K562 (cell line): ENCODE data around the gene ATP6V1G1. TPM values are rescaled to one million over a fixed set of nuclear protein-coding genes. Genes with fewer than 3 reads are reported as not detected.

Experiments
- ATAC-seq: fragments of 200-7000 bp; cut with Tn5 transposase; 3 replicates; pipeline ENCODE4 v1.9.1; 2020; ENCODE audit warnings: moderate library complexity
- BruUV-seq: library from RNA; stranded (reverse); fragments of 400-500 nt; replicated peaks from 2 replicates; lab custom pipeline; 2021; lab: Mats Ljungman, UMichigan
- CTCF ChIA-PET: fragments of 300-600 bp; formaldehyde crosslinking; extraction: SDS; loops from one replicate; lab custom pipeline; 2021; ENCODE audit warnings: low intra/inter-chr PET ratio; lab: Yijun Ruan, JAX
- POLR2A ChIA-PET: fragments of 300-600, 350-650 bp; sonication (Branson Sonifier 250); formaldehyde crosslinking; extraction: SDS; loops from one replicate; lab custom pipeline; 2021; ENCODE audit warnings: antibody characterized with exemption, inconsistent platforms; lab: Yijun Ruan, JAX
- DNase-seq, 4 experiments: peaks; one replicate each; pipeline versions ENCODE4 v3.0.0 to v3.0.0-alpha.2; 2011 to 2018; ENCODE audit warnings: low spot score in 3 of 4, mixed read lengths in 3 of 4; ENCODE audit errors: extremely low read depth in 1 of 4
- FAIRE-seq: peaks from 2 replicates; lab custom pipeline; 2011; peaks lifted over from hg19 to GRCh38; lab: Jason Lieb, UNC
- H2AFZ ChIP-seq: 2 replicates; pipeline ENCODE4 v1.6.0; 2011; ENCODE audit warnings: low read depth, low read length, control low read depth, inconsistent platforms
- H3K27ac ChIP-seq: fragments of 200-600 bp; 3 replicates; pipeline ENCODE4 v1.8.0; 2011; ENCODE audit warnings: low read depth, mild to moderate bottlenecking, control low read depth, inconsistent platforms, low read length, moderate library complexity, mixed read lengths; ENCODE audit errors: extremely low read depth
- H3K27me3 ChIP-seq, 2 experiments: fragments of 300-600 bp in 1 of 2; 2 replicates in 1 of 2; 3 replicates in 1 of 2; pipeline versions ENCODE4 v1.6.0 to v1.8.0; 2011; ENCODE audit warnings: inconsistent platforms in 2 of 2, low read length in 2 of 2, mild to moderate bottlenecking in 1 of 2, mixed read lengths in 1 of 2, moderate library complexity in 1 of 2; ENCODE audit not compliant: control insufficient read depth in 2 of 2, insufficient read depth in 2 of 2
- H3K36me3 ChIP-seq: fragments of 300-600 bp; 3 replicates; pipeline ENCODE4 v1.8.0; 2011; ENCODE audit warnings: mild to moderate bottlenecking, low read length, inconsistent platforms; ENCODE audit not compliant: control insufficient read depth, insufficient read depth
- H3K4me1 ChIP-seq, 2 experiments: fragments of 200-600 bp in 1 of 2; replicated peaks in 1 of 2; 2 replicates in 1 of 2; 3 replicates in 1 of 2; pipeline versions ENCODE4 v1.5.1 to v1.8.0; 2011; ENCODE audit warnings: inconsistent platforms in 2 of 2, low read length in 2 of 2, mild to moderate bottlenecking in 1 of 2, mixed read lengths in 1 of 2, moderate library complexity in 1 of 2; ENCODE audit not compliant: control insufficient read depth in 2 of 2, insufficient read depth in 2 of 2
- H3K4me2 ChIP-seq: 2 replicates; pipeline ENCODE4 v1.6.1; 2011; ENCODE audit warnings: low read length, control low read depth, inconsistent platforms, mixed read lengths; ENCODE audit not compliant: insufficient read depth
- H3K4me3 ChIP-seq: fragments of 200-600 bp; sonication (generic), shearing (Covaris generic); 2 replicates; pipeline ENCODE4 v1.5.1; 2016; ENCODE audit warnings: control low read depth, inconsistent platforms
- H3K79me2 ChIP-seq: fragments of 200-600 bp; 3 replicates; pipeline ENCODE4 v1.8.0; 2011; ENCODE audit warnings: low read length, inconsistent platforms; ENCODE audit not compliant: control insufficient read depth, insufficient read depth
- H3K9ac ChIP-seq, 2 experiments: 2 replicates each; pipeline versions ENCODE4 v1.6.0 to v1.6.1; 2011; ENCODE audit warnings: low read depth in 2 of 2, low read length in 2 of 2, control low read depth in 1 of 2, inconsistent platforms in 1 of 2, mild to moderate bottlenecking in 1 of 2, mixed read lengths in 1 of 2; ENCODE audit not compliant: insufficient read depth in 1 of 2
- H3K9me1 ChIP-seq: one replicate; pipeline ENCODE4 v1.6.0; 2011; ENCODE audit warnings: inconsistent platforms, mild to moderate bottlenecking, low read length, moderate library complexity; ENCODE audit not compliant: control insufficient read depth, insufficient read depth
- H3K9me3 ChIP-seq: replicated peaks from 2 replicates; pipeline ENCODE4 v1.5.1; 2011; ENCODE audit warnings: low read depth, low read length, inconsistent platforms; ENCODE audit not compliant: control insufficient read depth, insufficient read depth
- H4K20me1 ChIP-seq: replicated peaks from 2 replicates; pipeline ENCODE4 v1.6.1; 2011; ENCODE audit warnings: low read length, inconsistent platforms, mixed read lengths; ENCODE audit not compliant: control insufficient read depth, insufficient read depth
- ASH1L ChIP-seq: fragments of 450-650 bp; IDR thresholded peaks from 2 replicates; pipeline ENCODE4 v1.6.1; 2018; ENCODE audit warnings: borderline replicate concordance, mild to moderate bottlenecking, low read depth; ENCODE audit not compliant: partially characterized antibody
- BMI1 ChIP-seq: fragments of 150-350 bp; IDR thresholded peaks from 2 replicates; pipeline ENCODE4 v1.6.1; 2014; ENCODE audit warnings: low read length
- FOS ChIP-seq: IDR thresholded peaks from 3 replicates; pipeline ENCODE4 v1.6.1; 2011; ENCODE audit not compliant: insufficient read length; ENCODE audit errors: extremely low read depth
- FOSL1 ChIP-seq: fragments of 200-800 bp; sonication (Bioruptor generic); conservative IDR thresholded peaks from 2 replicates; pipeline ENCODE4 v1.6.1; 2016; ENCODE audit warnings: missing genetic modification characterization, missing compliant biosample characterization
- HMBOX1 ChIP-seq: sonication (generic); IDR thresholded peaks from 2 replicates; pipeline ENCODE4 v1.6.1; 2016
- HOXB6 ChIP-seq: fragments of 250-450 bp; sonication (Bioruptor Pico); IDR thresholded peaks from 2 replicates; pipeline ENCODE4 v1.5.1; 2022; ENCODE audit warnings: mild to moderate bottlenecking, borderline replicate concordance
- ID3 ChIP-seq, 2 experiments: fragments of 250-450 bp in 1 of 2; fragments of 450-650 bp in 1 of 2; sonication (Bioruptor Pico) in 1 of 2; IDR thresholded peaks; 2 replicates each; pipeline versions ENCODE4 v1.6.1 to v1.8.0; 2016 to 2021; ENCODE audit warnings: mild to moderate bottlenecking in 2 of 2, moderate library complexity in 2 of 2, missing compliant biosample characterization in 1 of 2, missing genetic modification characterization in 1 of 2
- MBD2 ChIP-seq: sonication (generic); IDR thresholded peaks from 2 replicates; pipeline ENCODE4 v1.6.1; 2016; ENCODE audit warnings: low read depth, borderline replicate concordance
- ZNF778 ChIP-seq: fragments of 450-650 bp; formaldehyde crosslinking; IDR thresholded peaks from 2 replicates; pipeline ENCODE4 v1.4.0; 2020; ENCODE audit warnings: mild to moderate bottlenecking, moderate library complexity
- WGBS: fragments of 100-300 bp; shearing (Covaris generic); methylation state at CpG from one replicate; pipeline ENCODE4 v1.1.6; 2016; ENCODE audit warnings: low coverage, mixed read lengths; ENCODE audit not compliant: insufficient coverage; ENCODE audit errors: missing lambda C conversion rate; 5-methylcytosine and 5-hydroxymethylcytosine counted together
- in situ Hi-C: fragments of 300-500 bp; cut with MboI; formaldehyde crosslinking; loops from 4 replicates; pipeline ENCODE4 v1.15.0; 2018; ENCODE audit warnings: inconsistent platforms, mixed read lengths
- intact Hi-C: fragments of 100-400 bp; cut with micrococcal nuclease; formaldehyde crosslinking; loops from 2 replicates; pipeline ENCODE4 v1.14.2; 2022
- polyA plus RNA-seq, 8 experiments: library from polyadenylated mRNA; depleted of rRNA in 4 of 8; stranded (reverse) in 5 of 8; unstranded in 3 of 8; fragments of >200 nt; fragmentation: Nextera tagmentation in 2 of 8; fragmentation: Illumina TruSeq in 1 of 8; extraction: Ambion mirVana in 2 of 8; extraction: Trizol in 1 of 8; gene quantifications; 2 replicates each; pipeline versions ENCODE4 v1.2.1 to v1.2.3, GENCODE V29; 2011 to 2014; ENCODE audit warnings: inconsistent platforms in 1 of 8, missing spikeins in 1 of 8
- total RNA-seq, 7 experiments: library from RNA; depleted of rRNA in 6 of 7; stranded (reverse); fragments of >200 nt in 6 of 7; fragmentation: Illumina TruSeq in 2 of 7; extraction: Trizol in 2 of 7; gene quantifications; 2 replicates each; pipeline versions ENCODE4 v1.2.1 to v1.2.3, GENCODE V29; 2011 to 2021; ENCODE audit warnings: low replicate concordance in 1 of 7

Gene ATP6V1G1
- total and polyA plus RNA-seq, 9 of the 15 experiments (the other 6 are each of a cell fraction or from before 2014, with no cell fraction given) = 88.4 to 492 (median 193) TPM

GRCh38 chr9:114621975-114622609 lies 34.5 kb downstream of the ATP6V1G1 start:
- Histone ChIP-seq H3K27me3 (no peaks in the 10 kb centered on the region), H3K4me3 (no peak overlapping the region), H3K9me1 (no peaks in the 10 kb centered on the region), H3K27ac (no peak overlapping the region), H3K36me3 (peaks cover 36% of the 10 kb centered on the region; the same call in 2 of the 3 replicates), H3K9me3 (peaks cover 7% of the 10 kb centered on the region), H2AFZ (no peak overlapping the region), H3K9ac (no peak overlapping the region), H3K4me2 (no peak overlapping the region), H3K4me1 (peaks cover 1% of the 10 kb centered on the region in 2 experiments), H3K79me2 (no peaks in the 10 kb centered on the region), H4K20me1 (no peaks in the 10 kb centered on the region)
- intact Hi-C loops = no loop called here
- DNase-seq = no peak
- WGBS = 51% methylated on average over 2 of the region's 2 CpGs
- CTCF ChIA-PET = no interaction called here
- no peak for TF ChIP-seq HOXB6
- 0 out of 2 replicates have a peak, but pooled peaks have one; percentile 24 for TF ChIP-seq FOSL1 (tag)
- no peak for FAIRE-seq
- POLR2A ChIA-PET = interaction anchor here (1.0 kb wide), 1 partner anchor 8 kb away, joined by 3 read pairs; no protein-coding TSS in a partner anchor
- ATAC-seq = no peak
- TSS peak; percentile 25 for BruUV-seq
- in situ Hi-C loops = no loop called here

GRCh38 chr9:114624677-114625076 lies 37.1 kb downstream of the ATP6V1G1 start:
- DNase-seq (no peak), ATAC-seq (no peak), FAIRE-seq (no peak)
- no TSS peak for BruUV-seq
- H3K36me3 ChIP-seq = peaks cover 41% of the 10 kb centered on the region; the same call in 2 of the 3 replicates
- CTCF ChIA-PET = no interaction called here
- in situ Hi-C loops (no loop called here), intact Hi-C loops (no loop called here)
- H3K27me3 ChIP-seq = no peaks in the 10 kb centered on the region
- H3K9ac ChIP-seq = no peak overlapping the region
- no peak overlapping the region for H3K4me2 ChIP-seq
- no peaks in the 10 kb centered on the region for H3K9me3 ChIP-seq
- no peak overlapping the region for H3K27ac ChIP-seq
- H3K4me3 ChIP-seq = no peak overlapping the region
- POLR2A ChIA-PET = no interaction called here
- H3K79me2 ChIP-seq = no peaks in the 10 kb centered on the region
- WGBS = 63% methylated on average over 2 of the region's 2 CpGs
- no peaks in the 10 kb centered on the region for H4K20me1 ChIP-seq
- H2AFZ ChIP-seq = no peak overlapping the region
- H3K9me1 ChIP-seq = no peaks in the 10 kb centered on the region
- no peaks in the 10 kb centered on the region for H3K4me1 ChIP-seq
- no peak for TF ChIP-seq ZNF778 (CRISPR knock-in tag)
- TF ChIP-seq ID3 (CRISPR knock-in tag; IDR thresholded peaks at IDR 0.05) = no peak
- TF ChIP-seq ID3 (tag; IDR thresholded peaks at IDR 0.05) = no peak
- no peak for TF ChIP-seq FOS
- no peak for TF ChIP-seq BMI1
- TF ChIP-seq MBD2 = no peak
- TF ChIP-seq ASH1L = no peak
- TF ChIP-seq HMBOX1 = no peak
